Measurements from ENCODE around the gene RABGAP1L.

- no peak for TF ChIP-seq CTCF (tag by site-specific recombination; IDR thresholded peaks at IDR 0.05)
- no peak for TF ChIP-seq SCRT1 (tag by site-specific recombination; IDR thresholded peaks at IDR 0.05; ENCODE audit: borderline replicate concordance)
- TF ChIP-seq, protein P1, sequence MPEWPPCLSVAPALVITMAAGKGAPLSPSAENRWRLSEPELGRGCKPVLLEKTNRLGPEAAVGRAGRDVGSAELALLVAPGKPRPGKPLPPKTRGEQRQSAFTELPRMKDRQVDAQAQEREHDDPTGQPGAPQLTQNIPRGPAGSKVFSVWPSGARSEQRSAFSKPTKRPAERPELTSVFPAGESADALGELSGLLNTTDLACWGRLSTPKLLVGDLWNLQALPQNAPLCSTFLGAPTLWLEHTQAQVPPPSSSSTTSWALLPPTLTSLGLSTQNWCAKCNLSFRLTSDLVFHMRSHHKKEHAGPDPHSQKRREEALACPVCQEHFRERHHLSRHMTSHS (tag by site-specific recombination; IDR thresholded peaks at IDR 0.05), result no peak
- no peak for TF ChIP-seq MZF1 (tag by site-specific recombination; IDR thresholded peaks at IDR 0.05; ENCODE audit: borderline replicate concordance)
- TF ChIP-seq BCL6B (tag by site-specific recombination; IDR thresholded peaks at IDR 0.05), result no peak
- TF ChIP-seq HOXA7 (CRISPR knock-in tag; IDR thresholded peaks at IDR 0.05; ENCODE audit: borderline replicate concordance), result no peak
- no peak for TF ChIP-seq ZNF24 (tag by site-specific recombination; IDR thresholded peaks at IDR 0.05)
- TF ChIP-seq, protein P2, sequence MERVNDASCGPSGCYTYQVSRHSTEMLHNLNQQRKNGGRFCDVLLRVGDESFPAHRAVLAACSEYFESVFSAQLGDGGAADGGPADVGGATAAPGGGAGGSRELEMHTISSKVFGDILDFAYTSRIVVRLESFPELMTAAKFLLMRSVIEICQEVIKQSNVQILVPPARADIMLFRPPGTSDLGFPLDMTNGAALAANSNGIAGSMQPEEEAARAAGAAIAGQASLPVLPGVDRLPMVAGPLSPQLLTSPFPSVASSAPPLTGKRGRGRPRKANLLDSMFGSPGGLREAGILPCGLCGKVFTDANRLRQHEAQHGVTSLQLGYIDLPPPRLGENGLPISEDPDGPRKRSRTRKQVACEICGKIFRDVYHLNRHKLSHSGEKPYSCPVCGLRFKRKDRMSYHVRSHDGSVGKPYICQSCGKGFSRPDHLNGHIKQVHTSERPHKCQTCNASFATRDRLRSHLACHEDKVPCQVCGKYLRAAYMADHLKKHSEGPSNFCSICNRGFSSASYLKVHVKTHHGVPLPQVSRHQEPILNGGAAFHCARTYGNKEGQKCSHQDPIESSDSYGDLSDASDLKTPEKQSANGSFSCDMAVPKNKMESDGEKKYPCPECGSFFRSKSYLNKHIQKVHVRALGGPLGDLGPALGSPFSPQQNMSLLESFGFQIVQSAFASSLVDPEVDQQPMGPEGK (tag by site-specific recombination; IDR thresholded peaks at IDR 0.05), result no peak
- no peak for TF ChIP-seq REPIN1 (tag by site-specific recombination; IDR thresholded peaks at IDR 0.05; ENCODE audit: low read depth)
These were observed 831.2 kb downstream of the RABGAP1L start for GRCh38 chr1:174990382-174990999.

Measured in HEK293 (cell line).